Common myeloid progenitor, CD34-positive (primary cell): ENCODE results near the gene GNG4.
"Not testable (repeated sequence)": the region's sequence is repeated elsewhere in the genome, so short reads cannot be mapped to it uniquely, and the experiment has no call there.

Source experiments
- CTCF ChIA-PET: fragments of 350-600 bp; sonication (Branson Sonifier 250); formaldehyde crosslinking; loops from one replicate; lab custom pipeline; 2021; ENCODE audit warnings: antibody characterized with exemption; lab: Charles Lee
- POLR2A ChIA-PET: fragments of 350-600 bp; sonication (Branson Sonifier 250); formaldehyde crosslinking; loops from one replicate; lab custom pipeline; 2021; ENCODE audit warnings: antibody characterized with exemption; lab: Charles Lee
- DNase-seq, 3 donors: peaks; one replicate each; pipeline versions ENCODE4 v3.0.0 to v3.0.0-alpha.2; 2013
- H3K27ac ChIP-seq, 2 experiments: 1 replicate in 1 of 2; 2 replicates in 1 of 2; pipeline ENCODE4 v1.7.0; 2013; ENCODE audit warnings: inconsistent platforms in 2 of 2, low read length in 2 of 2, mild to moderate bottlenecking in 2 of 2, low read depth in 1 of 2, moderate library complexity in 1 of 2; ENCODE audit not compliant: severe bottlenecking in 2 of 2, insufficient read depth in 1 of 2, poor library complexity in 1 of 2
- H3K27me3 ChIP-seq, 5 experiments: replicated peaks in 2 of 5; 1 replicate in 3 of 5; 2 replicates in 2 of 5; pipeline versions ENCODE4 v1.6.1 to v1.7.0; 2013; ENCODE audit warnings: low read length in 4 of 5, mild to moderate bottlenecking in 2 of 5, moderate library complexity in 2 of 5, inconsistent platforms in 1 of 5; ENCODE audit not compliant: insufficient read depth in 5 of 5, control insufficient read depth in 4 of 5
- H3K36me3 ChIP-seq, 4 experiments: 1 replicate in 2 of 4; 2 replicates in 2 of 4; pipeline versions ENCODE4 v1.6.1 to v1.7.0; 2013; ENCODE audit warnings: low read length in 3 of 4, control low read depth in 1 of 4, mild to moderate bottlenecking in 1 of 4; ENCODE audit not compliant: control insufficient read depth in 4 of 4, insufficient read depth in 4 of 4
- H3K4me1 ChIP-seq, 4 experiments: 1 replicate in 3 of 4; 2 replicates in 1 of 4; pipeline versions ENCODE4 v1.6.1 to v1.7.1; 2013; ENCODE audit warnings: low read length in 3 of 4, mild to moderate bottlenecking in 3 of 4, control low read depth in 1 of 4, inconsistent platforms in 1 of 4, moderate library complexity in 1 of 4; ENCODE audit not compliant: control insufficient read depth in 4 of 4, insufficient read depth in 4 of 4; ENCODE audit errors: control extremely low read depth in 1 of 4
- H3K4me3 ChIP-seq, 7 experiments: 1 replicate in 4 of 7; 2 replicates in 3 of 7; pipeline versions ENCODE4 v1.5.1 to v1.7.0; 2013; ENCODE audit warnings: mild to moderate bottlenecking in 7 of 7, low read length in 6 of 7, moderate library complexity in 6 of 7, inconsistent platforms in 2 of 7, low read depth in 2 of 7, control low read depth in 1 of 7; ENCODE audit not compliant: insufficient read depth in 4 of 7, control insufficient read depth in 1 of 7; ENCODE audit errors: extremely low read depth in 1 of 7
- H3K9me3 ChIP-seq, 5 experiments: 1 replicate in 4 of 5; 2 replicates in 1 of 5; pipeline versions ENCODE4 v1.6.1 to v1.7.1; 2013; ENCODE audit warnings: low read length in 4 of 5, mild to moderate bottlenecking in 2 of 5, inconsistent platforms in 1 of 5, low read depth in 1 of 5, moderate library complexity in 1 of 5; ENCODE audit not compliant: control insufficient read depth in 4 of 5, insufficient read depth in 2 of 5; ENCODE audit errors: control extremely low read depth in 1 of 5
- WGBS: methylation state at CpG from one replicate; pipeline ENCODE4 v1.1.5; 2013; ENCODE audit not compliant: insufficient coverage; 5-methylcytosine and 5-hydroxymethylcytosine counted together

Gene GNG4

DNA sequence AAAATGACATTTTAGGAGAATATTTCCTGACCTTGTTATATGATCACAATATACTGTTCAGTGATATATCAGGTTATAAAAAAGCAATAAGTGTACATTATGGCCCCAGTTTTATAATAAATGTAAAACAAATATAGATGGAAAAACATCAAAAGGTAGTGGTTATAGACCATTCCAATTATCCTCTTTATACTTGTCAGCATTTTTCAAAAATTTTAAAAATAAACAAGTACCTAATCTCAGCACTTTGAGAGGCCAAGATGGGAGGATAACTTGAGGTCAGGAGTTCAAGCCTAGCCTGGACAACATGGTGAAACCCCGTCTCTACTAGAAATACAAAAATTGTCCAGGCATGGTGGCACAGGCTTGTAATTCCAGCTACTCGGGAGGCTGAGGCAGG is 75.7 kb downstream of the GNG4 start:
- ChIA-PET CTCF (interaction anchor here (0.6 to 1.1 kb wide), 3 partner anchors 17 to 55 kb away, joined by 3 to 4 read pairs (median 3); no protein-coding TSS in a partner anchor), POLR2A (no interaction called here)
- WGBS = 100% methylated on average over 1 of the region's 2 CpGs

GRCh38 chr1:235572971-235573370 is 76.6 kb downstream of the GNG4 start:
- H3K4me3 ChIP-seq, POLR2A ChIA-PET, CTCF ChIA-PET, H3K9me3 ChIP-seq, DNase-seq, H3K36me3 ChIP-seq, H3K27ac ChIP-seq, H3K27me3 ChIP-seq: not testable (repeated sequence)
- H3K4me1 ChIP-seq = peaks cover 6 to 22% (median 14%) of the 10 kb centered on the region in 4 experiments
- WGBS = 100% methylated on average over 2 of the region's 5 CpGs

More for the DNA sequence above, 75.7 kb downstream of the GNG4 start:
- Histone ChIP-seq H3K4me1 (peaks cover 0 to 13% (median 7%) of the 10 kb centered on the region in 4 experiments), H3K27ac (no peak overlapping the region), H3K9me3 (no peaks in the 10 kb centered on the region), H3K27me3 (no peaks in the 10 kb centered on the region), H3K4me3 (no peak overlapping the region), H3K36me3 (no peaks in the 10 kb centered on the region)
- no peak for DNase-seq

DNA sequence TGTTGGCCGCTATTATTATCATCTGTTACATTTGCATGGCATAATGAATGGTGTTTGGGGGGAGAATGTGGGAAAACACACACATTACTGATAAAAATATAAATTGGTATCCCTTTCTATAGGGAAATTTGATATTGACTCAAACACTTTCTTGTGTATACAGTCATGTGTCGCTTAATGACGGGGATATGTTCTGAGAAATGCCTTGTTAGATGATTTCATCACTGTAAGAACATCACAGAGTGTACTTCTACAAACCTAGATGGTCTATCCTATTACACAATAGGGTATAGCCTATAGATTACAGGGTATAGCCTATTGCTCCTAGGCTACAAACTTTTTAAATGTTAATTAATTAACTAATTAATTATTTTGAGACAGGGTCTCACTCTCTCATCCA is 78.1 kb downstream of the GNG4 start:
- no peaks in the 10 kb centered on the region for H3K9me3 ChIP-seq
- H3K36me3 ChIP-seq = no peaks in the 10 kb centered on the region
- no peak for DNase-seq
- POLR2A ChIA-PET = no interaction called here
- CTCF ChIA-PET = interaction anchor here (0.8 to 1.1 kb wide), 2 partner anchors 15 to 26 kb away, joined by 3 read pairs; no protein-coding TSS in a partner anchor
- no CpG with 5 or more reads among the region's 3 CpGs for WGBS
- H3K27ac ChIP-seq = no peak overlapping the region
- H3K4me3 ChIP-seq = no peak overlapping the region
- peaks cover 10 to 34% (median 21%) of the 10 kb centered on the region in 4 experiments for H3K4me1 ChIP-seq
- H3K27me3 ChIP-seq = no peaks in the 10 kb centered on the region

DNA sequence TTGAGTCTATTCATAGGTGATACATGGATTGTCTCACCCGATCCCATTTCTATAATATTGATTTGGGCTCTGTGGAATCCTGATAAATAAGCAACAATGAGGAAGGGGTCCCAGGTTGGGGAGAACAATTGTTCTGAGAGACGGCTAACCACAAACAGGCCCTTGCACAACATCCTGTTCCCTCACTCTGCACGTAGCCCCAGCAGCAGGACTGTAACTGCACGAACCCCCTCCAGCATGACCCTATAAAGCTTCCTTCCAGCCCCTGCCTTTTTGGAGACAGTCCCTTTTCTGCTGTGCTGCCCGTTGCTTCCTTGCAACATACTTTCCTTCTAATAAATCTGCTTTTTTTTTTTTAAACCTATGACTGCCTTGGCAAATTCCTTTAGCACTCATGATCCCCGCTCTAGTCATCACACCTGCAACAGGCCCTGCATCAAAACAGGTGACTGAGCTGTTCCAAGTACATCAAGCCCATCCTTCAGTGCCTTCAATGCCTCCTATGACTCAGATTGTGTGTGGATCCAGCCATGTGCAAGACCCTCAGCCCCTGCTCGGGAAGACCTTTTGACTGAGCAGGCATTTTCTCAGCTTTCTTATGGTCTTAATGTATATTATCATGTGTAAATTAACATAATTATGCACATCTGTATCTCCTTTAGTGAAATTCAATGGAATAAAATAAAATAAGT is 81.6 kb downstream of the GNG4 start:
- Histone ChIP-seq H3K4me3 (peak overlapping the region in 3 of 7 experiments; percentile 9 to 46 (median 28)), H3K9me3 (no peaks in the 10 kb centered on the region), H3K27me3 (no peaks in the 10 kb centered on the region), H3K36me3 (no peaks in the 10 kb centered on the region), H3K4me1 (peaks cover 16 to 48% (median 27%) of the 10 kb centered on the region in 4 experiments), H3K27ac (peak overlapping the region in 1 of 2 experiments; percentile 40)
- ChIA-PET CTCF (interaction anchor here (0.7 kb wide), 1 partner anchor 30 kb away, joined by 3 read pairs; no protein-coding TSS in a partner anchor), POLR2A (interaction anchor here (0.6 kb wide), 2 partner anchors 47 to 65 kb away, joined by 3 to 4 read pairs; no protein-coding TSS in a partner anchor)
- WGBS = 20% methylated on average over 4 of the region's 7 CpGs
- peak; percentile 45 to 90 (median 87) for DNase-seq

GRCh38 chr1:235566084-235566483 is 83.5 kb downstream of the GNG4 start:
- Histone ChIP-seq H3K4me3 (no peak overlapping the region), H3K36me3 (no peaks in the 10 kb centered on the region), H3K27me3 (no peaks in the 10 kb centered on the region), H3K27ac (no peak overlapping the region), H3K9me3 (no peaks in the 10 kb centered on the region), H3K4me1 (peaks cover 16 to 48% (median 27%) of the 10 kb centered on the region in 4 experiments)
- ChIA-PET CTCF (interaction anchor here (1.0 to 1.4 kb wide), 2 partner anchors 16 to 29 kb away, joined by 3 read pairs; no protein-coding TSS in a partner anchor), POLR2A (no interaction called here)
- DNase-seq = no peak
- 97% methylated on average over 7 of the region's 8 CpGs for WGBS

- POLR2A ChIA-PET = no interaction called here
- no CpG with 5 or more reads among the region's 1 CpG for WGBS
- DNase-seq = peak in 2 of 3 donors; percentile 46 to 58
- Histone ChIP-seq H3K36me3 (no peaks in the 10 kb centered on the region), H3K4me3 (no peak overlapping the region), H3K27ac (no peak overlapping the region), H3K9me3 (no peaks in the 10 kb centered on the region), H3K4me1 (peaks cover 14 to 32% (median 20%) of the 10 kb centered on the region in 4 experiments), H3K27me3 (no peaks in the 10 kb centered on the region)
- CTCF ChIA-PET = interaction anchor here (1.1 kb wide), 1 partner anchor 38 kb away, joined by 4 read pairs; no protein-coding TSS in a partner anchor
Measured at GRCh38 chr1:235563513-235564061, 86.0 kb downstream of the GNG4 start.

DNA sequence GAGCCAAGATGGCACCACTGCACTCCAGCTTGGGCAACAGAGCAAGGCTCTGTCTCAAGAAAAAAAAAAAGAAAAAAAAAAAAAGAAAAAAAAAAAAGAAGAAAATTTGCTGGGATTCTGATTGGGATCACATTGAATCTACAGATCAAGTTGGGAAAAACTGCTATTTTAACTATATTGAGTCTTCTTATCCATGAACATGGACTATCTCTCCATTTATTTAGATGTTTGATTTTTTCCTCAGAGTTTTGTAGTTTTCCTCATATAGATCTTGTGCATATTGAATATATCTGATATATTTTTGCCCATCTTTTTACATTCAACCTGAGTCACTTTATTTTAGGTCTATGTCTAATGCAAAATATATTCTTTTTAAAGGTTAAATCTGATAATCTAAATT is 87.0 kb downstream of the GNG4 start:
- H3K27me3 ChIP-seq = no peaks in the 10 kb centered on the region
- ChIA-PET POLR2A (interaction anchor here (0.5 kb wide), 1 partner anchor 1493 kb away, joined by 3 read pairs; no protein-coding TSS in a partner anchor), CTCF (no interaction called here)
- DNase-seq = no peak
- no peak overlapping the region for H3K4me3 ChIP-seq
- no peaks in the 10 kb centered on the region for H3K36me3 ChIP-seq
- no peak overlapping the region for H3K27ac ChIP-seq
- H3K4me1 ChIP-seq = peaks cover 6 to 22% (median 12%) of the 10 kb centered on the region in 4 experiments
- no peaks in the 10 kb centered on the region for H3K9me3 ChIP-seq
